ENCODE results near the gene ATP10A. TPM values are rescaled to one million over a fixed set of nuclear protein-coding genes. Genes with fewer than 3 reads are reported as not detected.

ATP10A gene
- total and polyA plus RNA-seq, 8 donors = 0.04 to 1.2 (median 0.41) TPM

GRCh38 chr15:25848784-25849156, 14.4 kb downstream of the ATP10A start:
- Histone ChIP-seq H3K27ac (no peak overlapping the region), H3K36me3 (no peaks in the 10 kb centered on the region), H3K4me3 (no peak overlapping the region), H3K4me1 (no peaks in the 10 kb centered on the region), H3K9me3 (no peaks in the 10 kb centered on the region), H3K27me3 (no peaks in the 10 kb centered on the region)
- TF ChIP-seq CTCF (IDR thresholded peaks at IDR 0.05) = no peak
- intact Hi-C loops (cut with DNase I) = no loop called here
- 47 to 54% methylated on average over 5 of the region's 5 CpGs for WGBS, 2 donors
- FAIRE-seq (no peak), ATAC-seq (no peak), DNase-seq (no peak)

- TF ChIP-seq CTCF (IDR thresholded peaks at IDR 0.05) = no peak
- no peaks in the 10 kb centered on the region for H3K36me3 ChIP-seq
- no peaks in the 10 kb centered on the region for H3K9me3 ChIP-seq
- no peak for DNase-seq
- H3K27me3 ChIP-seq = no peaks in the 10 kb centered on the region
- 78 to 82% methylated on average over 8 of the region's 8 CpGs for WGBS, 2 donors
- H3K27ac ChIP-seq = no peak overlapping the region
- no peak for FAIRE-seq
- no peaks in the 10 kb centered on the region for H3K4me1 ChIP-seq
- intact Hi-C loops (cut with DNase I) = no loop called here
- no peak overlapping the region for H3K4me3 ChIP-seq
- no peak for ATAC-seq
These were observed 14.8 kb downstream of the ATP10A start for GRCh38 chr15:25848325-25848724.

- H3K4me1 ChIP-seq = no peaks in the 10 kb centered on the region
- no peak for TF ChIP-seq CTCF (IDR thresholded peaks at IDR 0.05)
- no peaks in the 10 kb centered on the region for H3K36me3 ChIP-seq
- H3K27me3 ChIP-seq = no peaks in the 10 kb centered on the region
- H3K27ac ChIP-seq = no peak overlapping the region
- DNase-seq (no peak), FAIRE-seq (no peak), ATAC-seq (no peak)
- no peaks in the 10 kb centered on the region for H3K9me3 ChIP-seq
- 21 to 23% methylated on average over 2 of the region's 2 CpGs for WGBS, 2 donors
- no peak overlapping the region for H3K4me3 ChIP-seq
- intact Hi-C loops (cut with DNase I) = no loop called here
These were observed 16.1 kb downstream of the ATP10A start for GRCh38 chr15:25847051-25847450.

GRCh38 chr15:25846377-25846776, 16.8 kb downstream of the ATP10A start:
- Histone ChIP-seq H3K27me3 (no peaks in the 10 kb centered on the region), H3K4me3 (no peak overlapping the region), H3K36me3 (no peaks in the 10 kb centered on the region), H3K27ac (no peak overlapping the region), H3K9me3 (no peaks in the 10 kb centered on the region), H3K4me1 (no peaks in the 10 kb centered on the region)
- ATAC-seq (no peak), DNase-seq (no peak), FAIRE-seq (no peak)
- no peak for TF ChIP-seq CTCF (IDR thresholded peaks at IDR 0.05)
- 41 to 54% methylated on average over 7 of the region's 7 CpGs for WGBS, 2 donors
- intact Hi-C loops (cut with DNase I) = no loop called here

- intact Hi-C loops (cut with DNase I) = no loop called here
- H3K36me3 ChIP-seq = no peaks in the 10 kb centered on the region
- H3K4me3 ChIP-seq = no peak overlapping the region
- H3K27ac ChIP-seq = no peak overlapping the region
- DNase-seq = no peak
- ATAC-seq = no peak
- WGBS, 2 donors = 43 to 49% methylated on average over 14 of the region's 14 CpGs
- no peak for FAIRE-seq
- no peaks in the 10 kb centered on the region for H3K9me3 ChIP-seq
- H3K4me1 ChIP-seq = no peaks in the 10 kb centered on the region
- TF ChIP-seq CTCF (IDR thresholded peaks at IDR 0.05) = no peak
- no peaks in the 10 kb centered on the region for H3K27me3 ChIP-seq
These were observed 18.0 kb downstream of the ATP10A start for GRCh38 chr15:25844981-25845680.
